ENCODE results near the gene SLC25A34.

Gene SLC25A34

DNA sequence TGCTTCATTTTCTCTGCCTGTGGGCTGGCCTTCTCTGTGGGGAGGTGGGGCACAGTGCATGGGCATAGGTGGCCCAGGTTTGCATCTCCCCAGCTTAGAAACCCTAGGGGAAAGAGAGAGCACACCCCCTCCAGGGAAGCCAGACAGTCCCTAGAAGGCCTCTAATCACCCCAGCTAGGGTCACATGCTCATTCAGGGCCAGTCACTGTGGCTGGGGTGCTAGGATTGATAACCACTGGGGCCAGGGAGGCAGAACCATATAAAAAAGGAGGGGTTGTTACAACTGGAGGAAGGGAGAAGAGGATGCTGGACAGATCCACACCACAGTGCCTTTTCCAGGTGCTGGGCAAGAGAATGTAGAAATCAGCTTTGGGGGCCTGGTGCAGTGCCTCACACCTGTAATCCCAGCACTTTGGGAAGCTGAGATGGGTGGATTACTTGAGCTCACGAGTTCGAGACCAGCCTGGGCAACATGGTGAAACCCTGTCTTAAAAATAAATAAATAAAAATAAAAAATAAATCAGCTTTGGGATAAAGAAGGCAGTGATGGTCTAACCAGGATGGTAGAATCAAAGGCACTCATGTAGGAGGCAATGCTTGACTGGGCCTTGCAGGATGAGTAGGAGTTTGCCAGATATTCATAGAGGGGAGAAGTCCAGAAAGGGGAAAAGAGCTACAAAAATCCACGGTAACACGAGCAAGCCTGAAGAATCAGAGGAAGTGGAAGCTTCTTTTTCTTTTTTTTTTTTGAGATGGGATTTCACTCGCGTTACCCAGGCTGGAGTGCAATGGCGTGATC is 42.0 kb downstream of the SLC25A34 start:
- no peak for DNase-seq

GRCh38 chr1:15785683-15786082 is 49.6 kb downstream of the SLC25A34 start:
- no peak for DNase-seq

DNA sequence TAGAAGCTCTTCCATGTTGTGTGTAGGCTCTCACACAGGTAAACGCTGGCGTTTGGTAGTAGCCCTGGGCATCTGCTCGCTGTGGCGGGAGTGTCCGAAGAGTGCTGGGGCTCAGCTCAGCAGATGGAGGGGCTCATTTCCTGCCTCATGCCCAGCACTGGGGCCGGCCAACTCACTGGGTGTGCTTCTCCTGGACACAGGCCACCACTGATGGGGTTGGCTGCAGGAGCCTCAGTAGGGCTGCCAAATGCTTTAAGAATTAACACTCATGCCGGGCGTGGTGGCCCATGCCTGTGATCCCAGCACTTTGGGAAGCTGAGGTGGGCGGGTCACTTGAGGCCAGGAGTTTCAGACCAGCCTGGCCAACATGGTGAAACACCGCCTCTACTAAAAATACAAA is 50.5 kb downstream of the SLC25A34 start:
- DNase-seq, result no peak

- DNase-seq, result no peak
These were observed 52.7 kb downstream of the SLC25A34 start for GRCh38 chr1:15788624-15789301.
